ENCODE results near the gene CDH4.

DNA sequence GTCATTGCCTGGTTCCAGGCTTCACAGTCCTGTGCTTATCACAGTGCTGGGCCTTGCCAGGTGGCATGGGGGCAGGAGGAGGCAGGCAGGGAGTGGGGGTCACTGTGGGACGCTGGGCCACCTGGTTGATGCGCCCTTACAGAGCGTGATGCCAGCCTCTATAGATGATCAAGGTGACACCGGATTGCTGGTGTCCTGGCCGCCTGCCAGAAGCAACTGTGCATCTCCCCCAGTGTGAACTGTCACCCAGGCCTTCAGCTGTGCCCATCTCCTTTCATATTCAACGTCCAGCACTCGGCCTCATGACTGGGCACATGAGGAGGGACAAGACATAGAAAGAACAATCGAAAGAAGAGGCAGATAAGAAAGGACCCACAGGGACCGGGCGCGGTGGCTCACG is 494.7 kb downstream of the CDH4 start:
- TF ChIP-seq, protein P1, sequence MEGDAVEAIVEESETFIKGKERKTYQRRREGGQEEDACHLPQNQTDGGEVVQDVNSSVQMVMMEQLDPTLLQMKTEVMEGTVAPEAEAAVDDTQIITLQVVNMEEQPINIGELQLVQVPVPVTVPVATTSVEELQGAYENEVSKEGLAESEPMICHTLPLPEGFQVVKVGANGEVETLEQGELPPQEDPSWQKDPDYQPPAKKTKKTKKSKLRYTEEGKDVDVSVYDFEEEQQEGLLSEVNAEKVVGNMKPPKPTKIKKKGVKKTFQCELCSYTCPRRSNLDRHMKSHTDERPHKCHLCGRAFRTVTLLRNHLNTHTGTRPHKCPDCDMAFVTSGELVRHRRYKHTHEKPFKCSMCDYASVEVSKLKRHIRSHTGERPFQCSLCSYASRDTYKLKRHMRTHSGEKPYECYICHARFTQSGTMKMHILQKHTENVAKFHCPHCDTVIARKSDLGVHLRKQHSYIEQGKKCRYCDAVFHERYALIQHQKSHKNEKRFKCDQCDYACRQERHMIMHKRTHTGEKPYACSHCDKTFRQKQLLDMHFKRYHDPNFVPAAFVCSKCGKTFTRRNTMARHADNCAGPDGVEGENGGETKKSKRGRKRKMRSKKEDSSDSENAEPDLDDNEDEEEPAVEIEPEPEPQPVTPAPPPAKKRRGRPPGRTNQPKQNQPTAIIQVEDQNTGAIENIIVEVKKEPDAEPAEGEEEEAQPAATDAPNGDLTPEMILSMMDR (IDR thresholded peaks at IDR 0.05) = no peak
- no peak for TF ChIP-seq POLR2A (IDR thresholded peaks at IDR 0.05)
